CD14-positive monocyte (primary cell): Measurements from ENCODE around the gene MTA1. TPM values are rescaled to one million over a fixed set of nuclear protein-coding genes. Genes with fewer than 3 reads are reported as not detected.
A peak's percentile ranks its signal among the peaks of the same experiment; 100 is the strongest.

Source experiments
- DNase-seq, 3 donors: peaks; one replicate each; pipeline ENCODE4 v3.0.0-alpha.2; 2011 to 2022
- H2AFZ ChIP-seq: 2 replicates; pipeline ENCODE4 v1.6.0; 2012; ENCODE audit warnings: mild to moderate bottlenecking, low read depth, low read length, inconsistent platforms; ENCODE audit not compliant: insufficient read depth, poor library complexity, severe bottlenecking
- H3K27ac ChIP-seq, 2 donors: 1 replicate in 1 of 2; 2 replicates in 1 of 2; pipeline ENCODE4 v1.5.1; 2012 to 2013; ENCODE audit warnings: low read length in 2 of 2, control low read depth in 1 of 2, inconsistent platforms in 1 of 2, low read depth in 1 of 2, mild to moderate bottlenecking in 1 of 2
- H3K27me3 ChIP-seq, 2 donors: one replicate each; pipeline versions ENCODE4 v1.6.0 to v1.6.1; 2011 to 2013; ENCODE audit warnings: low read length in 2 of 2; ENCODE audit not compliant: control insufficient read depth in 2 of 2, insufficient read depth in 2 of 2
- H3K36me3 ChIP-seq, 2 donors: replicated peaks in 1 of 2; 1 replicate in 1 of 2; 2 replicates in 1 of 2; pipeline versions ENCODE4 v1.5.1 to v1.6.1; 2012 to 2013; ENCODE audit warnings: low read length in 2 of 2, control low read depth in 1 of 2, inconsistent platforms in 1 of 2, mild to moderate bottlenecking in 1 of 2; ENCODE audit not compliant: insufficient read depth in 2 of 2, control insufficient read depth in 1 of 2
- H3K4me1 ChIP-seq, 2 donors: 1 replicate in 1 of 2; 2 replicates in 1 of 2; pipeline versions ENCODE4 v1.5.1 to v1.6.1; 2012 to 2013; ENCODE audit warnings: low read length in 2 of 2, control low read depth in 1 of 2, inconsistent platforms in 1 of 2, mild to moderate bottlenecking in 1 of 2, moderate library complexity in 1 of 2; ENCODE audit not compliant: insufficient read depth in 2 of 2, control insufficient read depth in 1 of 2
- H3K4me2 ChIP-seq: replicated peaks from 2 replicates; pipeline ENCODE3; 2012; ENCODE audit warnings: low read length, moderate library complexity, mild to moderate bottlenecking; ENCODE audit not compliant: poor library complexity, severe bottlenecking; ENCODE audit errors: extremely low read depth
- H3K4me3 ChIP-seq, 3 experiments: fragments of 200-600 bp in 1 of 3; sonication (generic) in 1 of 3; replicated peaks in 1 of 3; 1 replicate in 2 of 3; 2 replicates in 1 of 3; pipeline ENCODE4 v1.5.1; 2011 to 2013; ENCODE audit warnings: low read length in 3 of 3, mild to moderate bottlenecking in 3 of 3, control low read depth in 2 of 3, low read depth in 2 of 3, inconsistent platforms in 1 of 3, moderate library complexity in 1 of 3
- H3K79me2 ChIP-seq: 2 replicates; pipeline ENCODE4 v1.6.0; 2012; ENCODE audit warnings: mild to moderate bottlenecking, control low read depth, inconsistent platforms, low read length, moderate library complexity; ENCODE audit not compliant: insufficient read depth
- H3K9ac ChIP-seq: 2 replicates; pipeline ENCODE4 v1.6.0; 2017; ENCODE audit warnings: low read length, mild to moderate bottlenecking; ENCODE audit not compliant: insufficient read depth, poor library complexity, severe bottlenecking
- H3K9me3 ChIP-seq, 2 donors: replicated peaks in 1 of 2; 1 replicate in 1 of 2; 2 replicates in 1 of 2; pipeline versions ENCODE4 v1.5.1 to v1.6.1; 2012 to 2013; ENCODE audit warnings: low read length in 2 of 2, control low read depth in 1 of 2; ENCODE audit not compliant: control insufficient read depth in 1 of 2, insufficient read depth in 1 of 2
- H4K20me1 ChIP-seq: 2 replicates; pipeline ENCODE4 v1.6.0; 2012; ENCODE audit warnings: mild to moderate bottlenecking, low read length, control low read depth, moderate library complexity; ENCODE audit not compliant: insufficient read depth
- H3K27ac Mint-ChIP-seq, 7 donors: one replicate each; pipeline ENCODE4 v1.8.0; 2020; ENCODE audit warnings: mild to moderate bottlenecking in 7 of 7, mixed read lengths in 7 of 7, moderate library complexity in 6 of 7, inconsistent platforms in 2 of 7
- H3K27me3 Mint-ChIP-seq, 3 donors: one replicate each; pipeline ENCODE4 v1.8.0; 2021 to 2022; ENCODE audit warnings: low read depth in 3 of 3, mild to moderate bottlenecking in 3 of 3, mixed read lengths in 3 of 3, moderate library complexity in 3 of 3, inconsistent platforms in 1 of 3
- H3K36me3 Mint-ChIP-seq, 2 donors: one replicate each; pipeline ENCODE4 v1.8.0; 2020; ENCODE audit warnings: mixed read lengths in 2 of 2, inconsistent platforms in 1 of 2, mild to moderate bottlenecking in 1 of 2
- H3K4me1 Mint-ChIP-seq: one replicate; pipeline ENCODE4 v1.8.0; 2020; ENCODE audit warnings: mild to moderate bottlenecking, mixed read lengths
- H3K4me3 Mint-ChIP-seq, 2 donors: one replicate each; pipeline ENCODE4 v1.8.0; 2020; ENCODE audit warnings: mild to moderate bottlenecking in 2 of 2, mixed read lengths in 2 of 2, moderate library complexity in 1 of 2
- H3K9me3 Mint-ChIP-seq, 7 donors: one replicate each; pipeline ENCODE4 v1.8.0; 2020 to 2022; ENCODE audit warnings: mixed read lengths in 7 of 7, mild to moderate bottlenecking in 6 of 7, moderate library complexity in 6 of 7, inconsistent platforms in 2 of 7
- WGBS: methylation state at CpG from one replicate; pipeline ENCODE4 v1.1.5; 2013; ENCODE audit warnings: missing lambda C conversion rate; ENCODE audit not compliant: insufficient coverage; 5-methylcytosine and 5-hydroxymethylcytosine counted together
- intact Hi-C, 2 donors: fragments of 100-400 bp; cut with micrococcal nuclease; formaldehyde crosslinking; loops; one replicate each; pipeline versions ENCODE4 v1.15.0 to v1.15.1; 2023
- polyA plus RNA-seq, 3 donors: library from polyadenylated mRNA; depleted of rRNA in 1 of 3; unstranded in 2 of 3; stranded (reverse) in 1 of 3; fragments of 300-500 nt in 2 of 3; fragments of >200 nt in 1 of 3; fragmentation: Illumina TruSeq in 2 of 3; gene quantifications; 1 replicate in 2 of 3; 2 replicates in 1 of 3; pipeline ENCODE4 v1.2.3, GENCODE V29; 2012 to 2021
- TF ChIP-seq, protein P1 (sequence below): fragments of 200-600 bp; IDR thresholded peaks from one replicate; pipeline ENCODE4 v1.8.0; 2022; ENCODE audit warnings: antibody characterized with exemption, mild to moderate bottlenecking

The MTA1 gene
- polyA plus RNA-seq, 3 donors = 0.91 to 102 (median 2.0) TPM

DNA sequence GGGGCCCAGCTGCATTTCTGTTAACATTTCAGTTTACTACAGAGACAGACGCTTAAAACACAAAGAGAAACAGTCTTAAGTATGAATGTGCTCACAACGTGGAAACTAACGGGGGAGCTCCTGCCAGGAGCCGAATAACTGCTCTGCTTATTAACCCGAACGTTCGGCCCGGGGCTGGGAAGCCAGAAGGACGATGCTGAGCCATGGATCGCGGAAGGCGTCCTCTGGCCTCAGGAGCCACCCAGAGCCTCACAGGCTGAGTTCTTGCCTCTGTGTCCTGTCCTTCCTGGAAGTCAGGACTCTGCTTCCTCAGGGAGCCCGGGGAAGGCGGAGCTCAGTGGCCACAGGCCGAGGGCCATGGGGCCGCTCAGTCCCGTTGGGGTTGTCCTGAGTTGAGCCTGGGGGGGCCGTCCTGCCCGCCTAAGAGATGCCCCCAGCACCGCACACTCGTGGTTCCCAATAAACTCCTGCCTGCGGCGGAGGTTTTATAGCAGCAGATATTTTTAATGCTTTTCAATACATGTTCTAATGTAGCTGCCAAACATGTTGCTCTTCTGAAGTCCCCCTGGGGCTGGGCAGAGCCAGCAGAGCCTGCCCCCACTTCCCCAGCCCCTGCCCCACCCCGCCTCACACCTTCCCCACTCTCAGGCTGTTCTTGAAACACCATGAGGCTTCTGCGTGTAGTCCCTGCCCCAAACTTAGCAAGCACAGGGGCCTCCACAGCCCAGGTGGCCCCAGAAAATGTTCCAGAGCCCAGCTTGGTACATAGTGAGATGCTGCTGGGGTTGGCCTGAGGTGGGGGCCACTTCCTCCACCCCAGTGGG lies 24.7 kb upstream of the MTA1 start:
- peak overlapping the region; percentile 9 for H3K4me2 ChIP-seq
- peak overlapping the region; percentile 84 to 94 (median 91) for H3K27ac Mint-ChIP-seq
- no peaks in the 10 kb centered on the region for H3K27me3 Mint-ChIP-seq
- no peak overlapping the region for H2AFZ ChIP-seq
- TF ChIP-seq, protein P1, sequence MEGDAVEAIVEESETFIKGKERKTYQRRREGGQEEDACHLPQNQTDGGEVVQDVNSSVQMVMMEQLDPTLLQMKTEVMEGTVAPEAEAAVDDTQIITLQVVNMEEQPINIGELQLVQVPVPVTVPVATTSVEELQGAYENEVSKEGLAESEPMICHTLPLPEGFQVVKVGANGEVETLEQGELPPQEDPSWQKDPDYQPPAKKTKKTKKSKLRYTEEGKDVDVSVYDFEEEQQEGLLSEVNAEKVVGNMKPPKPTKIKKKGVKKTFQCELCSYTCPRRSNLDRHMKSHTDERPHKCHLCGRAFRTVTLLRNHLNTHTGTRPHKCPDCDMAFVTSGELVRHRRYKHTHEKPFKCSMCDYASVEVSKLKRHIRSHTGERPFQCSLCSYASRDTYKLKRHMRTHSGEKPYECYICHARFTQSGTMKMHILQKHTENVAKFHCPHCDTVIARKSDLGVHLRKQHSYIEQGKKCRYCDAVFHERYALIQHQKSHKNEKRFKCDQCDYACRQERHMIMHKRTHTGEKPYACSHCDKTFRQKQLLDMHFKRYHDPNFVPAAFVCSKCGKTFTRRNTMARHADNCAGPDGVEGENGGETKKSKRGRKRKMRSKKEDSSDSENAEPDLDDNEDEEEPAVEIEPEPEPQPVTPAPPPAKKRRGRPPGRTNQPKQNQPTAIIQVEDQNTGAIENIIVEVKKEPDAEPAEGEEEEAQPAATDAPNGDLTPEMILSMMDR = peak; percentile 27
- peak overlapping the region in 1 of 2 donors; percentile 42 for H3K4me3 Mint-ChIP-seq
- peaks cover 0 to 19% of the 10 kb centered on the region in 2 donors for H3K36me3 Mint-ChIP-seq
- no peaks in the 10 kb centered on the region for H3K9me3 Mint-ChIP-seq
- no peaks in the 10 kb centered on the region for H3K9me3 ChIP-seq
- H3K79me2 ChIP-seq = peaks cover 15% of the 10 kb centered on the region
- intact Hi-C loops = loop anchor here in 1 of 2 donors (5.0 kb wide), 1 partner anchor 97 kb away; the partner anchor contains the start of gene TEDC1
- peaks cover 0 to 3% of the 10 kb centered on the region in 2 donors for H3K36me3 ChIP-seq
- no peaks in the 10 kb centered on the region for H4K20me1 ChIP-seq
- WGBS = 90% methylated on average over 21 of the region's 25 CpGs
- no peak overlapping the region for H3K4me3 ChIP-seq
- H3K4me1 Mint-ChIP-seq = peaks cover 73% of the 10 kb centered on the region
- peak overlapping the region; percentile 96 to 97 for H3K27ac ChIP-seq
- H3K27me3 ChIP-seq = no peaks in the 10 kb centered on the region
- no peak for DNase-seq
- H3K9ac ChIP-seq = peak overlapping the region; percentile 74
- H3K4me1 ChIP-seq = peaks cover 92 to 100% of the 10 kb centered on the region in 2 donors

GRCh38 chr14:105395538-105395854 lies 24.1 kb upstream of the MTA1 start:
- no peaks in the 10 kb centered on the region for H3K27me3 ChIP-seq
- Mint-ChIP-seq H3K36me3 (peaks cover 5 to 24% of the 10 kb centered on the region in 2 donors), H3K9me3 (peaks cover 0 to 3% (median 0%) of the 10 kb centered on the region in 7 donors), H3K4me3 (no peak overlapping the region), H3K27ac (peak overlapping the region in 1 of 7 donors; percentile 84), H3K27me3 (peaks cover 0 to 2% (median 0%) of the 10 kb centered on the region in 3 donors), H3K4me1 (peaks cover 71% of the 10 kb centered on the region)
- no peak overlapping the region for H3K4me3 ChIP-seq
- peaks cover 88 to 97% of the 10 kb centered on the region in 2 donors for H3K4me1 ChIP-seq
- WGBS = 96% methylated on average over 4 of the region's 8 CpGs
- H3K79me2 ChIP-seq = peaks cover 19% of the 10 kb centered on the region
- H3K9me3 ChIP-seq = no peaks in the 10 kb centered on the region
- H2AFZ ChIP-seq = no peak overlapping the region
- peaks cover under 1 to 9% of the 10 kb centered on the region in 2 donors for H3K36me3 ChIP-seq
- DNase-seq = no peak
- H3K4me2 ChIP-seq = no peak overlapping the region
- H3K27ac ChIP-seq = peak overlapping the region in 1 of 2 donors; percentile 97
- no peaks in the 10 kb centered on the region for H4K20me1 ChIP-seq
- intact Hi-C loops = loop anchor here in 1 of 2 donors (5.0 kb wide), 1 partner anchor 97 kb away; the partner anchor contains the start of gene TEDC1
- TF ChIP-seq, protein P1 = no peak
- no peak overlapping the region for H3K9ac ChIP-seq
